HK-2 (cell line): ENCODE results near the gene FREY1.
A peak's percentile ranks its signal among the peaks of the same experiment; 100 is the strongest.

ENCODE experiments used
- DNase-seq: peaks from one replicate; pipeline ENCODE4 v3.0.0-alpha.2; 2018; ENCODE audit not compliant: unreplicated experiment

The FREY1 gene

GRCh38 chr11:45928535-45929215 lies 21.6 kb upstream of the FREY1 start:
- no peak for DNase-seq

GRCh38 chr11:45927684-45928413 lies 20.8 kb upstream of the FREY1 start:
- DNase-seq = no peak

DNA sequence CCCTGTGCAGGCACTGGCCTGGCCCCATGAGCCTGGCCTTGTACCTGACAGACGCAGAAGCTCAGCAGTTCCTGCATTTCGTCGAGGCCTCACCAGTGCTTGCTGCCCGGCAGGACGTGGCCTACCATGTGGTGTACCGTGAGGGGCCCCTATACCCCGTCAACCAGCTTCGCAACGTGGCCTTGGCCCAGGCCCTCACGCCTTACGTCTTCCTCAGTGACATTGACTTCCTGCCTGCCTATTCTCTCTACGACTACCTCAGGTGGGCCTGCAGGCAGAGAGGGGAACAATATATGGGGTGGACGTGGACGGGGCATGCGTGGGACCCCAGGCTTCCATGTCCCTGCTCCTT lies 20.2 kb upstream of the FREY1 start:
- DNase-seq = no peak

GRCh38 chr11:45926536-45927331 lies 19.7 kb upstream of the FREY1 start:
- DNase-seq = no peak

DNA sequence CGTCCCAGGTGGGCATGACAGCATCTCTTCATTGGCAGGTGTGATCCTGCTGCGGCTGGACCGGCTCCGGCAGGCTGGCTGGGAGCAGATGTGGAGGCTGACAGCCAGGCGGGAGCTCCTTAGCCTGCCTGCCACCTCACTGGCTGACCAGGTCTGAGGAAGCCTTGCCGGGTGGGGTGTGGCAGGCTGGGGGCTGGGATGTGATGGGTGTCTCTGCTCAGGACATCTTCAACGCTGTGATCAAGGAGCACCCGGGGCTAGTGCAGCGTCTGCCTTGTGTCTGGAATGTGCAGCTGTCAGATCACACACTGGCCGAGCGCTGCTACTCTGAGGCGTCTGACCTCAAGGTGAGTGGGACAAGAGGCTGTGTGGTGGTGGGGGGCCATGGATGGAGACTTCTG lies 18.9 kb upstream of the FREY1 start:
- DNase-seq = no peak

DNA sequence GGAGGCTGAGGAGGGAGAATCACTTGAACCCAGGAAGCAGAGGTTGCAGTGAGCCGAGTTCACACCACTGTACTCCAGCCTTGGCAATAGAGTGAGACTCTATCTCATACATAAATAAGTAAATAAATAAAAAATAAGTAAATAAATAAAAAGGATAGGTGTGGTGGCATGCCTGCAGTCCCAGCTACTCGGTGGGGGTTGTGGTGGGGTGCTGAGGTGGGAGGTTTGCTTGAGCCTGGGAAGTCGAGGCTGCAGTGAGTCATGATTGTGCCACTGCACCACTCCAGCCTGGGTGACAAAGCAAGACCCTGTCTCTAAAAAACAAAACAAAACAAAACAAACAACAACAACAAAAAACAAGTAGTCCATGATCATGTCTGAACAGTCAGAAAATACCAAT lies 18.5 kb upstream of the FREY1 start:
- DNase-seq = no peak

- no peak for DNase-seq
These were observed 17.9 kb upstream of the FREY1 start for GRCh38 chr11:45924927-45925326.

GRCh38 chr11:45924036-45924915 lies 17.2 kb upstream of the FREY1 start:
- DNase-seq = no peak

DNA sequence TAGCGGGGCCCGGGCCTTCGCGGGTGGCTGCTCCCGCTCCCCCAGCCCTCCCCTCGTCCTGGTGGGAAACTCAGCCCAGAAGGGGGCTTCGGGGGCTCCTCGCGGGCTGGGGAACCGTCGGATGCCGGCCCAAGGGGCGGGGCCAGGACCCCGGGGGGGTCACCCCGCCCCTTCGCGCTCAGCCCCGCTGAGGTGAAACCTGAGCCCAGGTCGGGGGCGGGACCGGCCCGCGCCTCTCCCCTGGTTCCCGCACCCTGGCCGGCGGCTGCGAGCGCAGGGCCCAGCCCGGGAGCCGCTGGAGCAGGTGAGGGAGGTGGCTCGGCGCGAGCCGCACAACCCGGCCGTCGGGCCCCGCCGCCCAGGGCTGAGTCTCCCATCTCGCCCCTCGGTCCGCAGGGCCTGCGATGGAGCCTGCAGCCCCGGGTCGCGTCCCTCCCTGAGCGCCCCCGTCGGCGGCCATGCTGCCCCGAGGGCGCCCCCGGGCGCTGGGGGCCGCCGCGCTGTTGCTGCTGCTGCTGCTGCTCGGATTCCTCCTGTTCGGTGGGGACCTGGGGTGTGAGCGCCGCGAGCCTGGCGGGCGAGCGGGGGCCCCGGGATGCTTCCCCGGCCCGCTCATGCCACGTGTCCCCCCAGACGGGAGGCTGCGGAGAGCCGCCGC lies 15.5 kb upstream of the FREY1 start, which contains the start of gene LARGE2:
Gene LARGE2, plus strand, starts transcription at position 232 of the 658 bp plus-strand sequence. Its CDS starts 227 bp downstream, at position 459.
- no peak for DNase-seq

- DNase-seq = no peak
These were observed 14.7 kb upstream of the FREY1 start for GRCh38 chr11:45921561-45922424.

DNA sequence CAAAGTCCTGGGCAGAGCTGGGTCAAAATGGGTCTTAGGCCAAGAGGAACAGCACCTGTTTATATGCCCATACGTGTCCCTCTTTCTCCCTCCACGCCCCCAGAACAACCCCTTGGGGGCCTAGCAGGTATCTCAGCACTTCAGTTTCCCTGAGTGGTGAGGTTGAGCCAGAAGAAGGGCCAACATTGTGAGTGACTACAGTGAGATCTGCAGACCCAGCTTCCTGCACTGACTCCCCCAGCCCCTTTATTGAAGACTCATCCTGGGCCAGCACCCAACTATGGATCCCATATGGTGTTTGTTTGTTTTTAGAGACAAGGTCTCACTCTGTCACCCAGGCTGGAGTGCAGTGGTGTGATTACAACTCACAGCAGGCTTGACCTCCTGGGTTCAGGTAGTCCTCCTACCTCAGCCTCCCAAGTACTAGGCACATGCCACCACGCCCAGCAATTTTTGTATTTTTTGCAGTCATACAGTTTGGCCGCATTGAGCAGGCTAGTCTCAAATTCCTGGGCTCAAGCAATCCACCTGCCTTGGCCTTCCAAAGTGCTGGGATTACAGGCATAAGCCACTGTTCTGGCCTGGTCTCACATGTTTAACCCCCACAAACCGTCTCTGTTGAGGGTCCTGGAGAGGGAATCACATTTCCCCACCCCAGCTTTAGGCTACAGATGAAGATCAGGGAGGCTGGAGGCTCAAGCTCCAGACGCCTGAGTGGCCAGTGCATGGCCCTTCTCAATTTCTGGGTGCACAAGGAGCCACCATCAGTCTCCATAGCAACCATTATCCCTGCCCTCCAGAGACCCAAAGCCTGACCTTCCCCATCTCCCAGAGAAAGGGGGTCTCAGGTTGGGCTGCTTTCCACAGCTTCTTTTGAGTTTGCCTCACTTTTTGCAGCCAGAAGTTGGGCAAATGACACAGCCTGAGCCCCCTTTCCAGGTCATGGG lies 13.7 kb upstream of the FREY1 start:
- no peak for DNase-seq

- DNase-seq = no peak
These were observed 12.9 kb upstream of the FREY1 start for GRCh38 chr11:45919806-45920530.

GRCh38 chr11:45918962-45919675 lies 12.0 kb upstream of the FREY1 start:
- no peak for DNase-seq

DNA sequence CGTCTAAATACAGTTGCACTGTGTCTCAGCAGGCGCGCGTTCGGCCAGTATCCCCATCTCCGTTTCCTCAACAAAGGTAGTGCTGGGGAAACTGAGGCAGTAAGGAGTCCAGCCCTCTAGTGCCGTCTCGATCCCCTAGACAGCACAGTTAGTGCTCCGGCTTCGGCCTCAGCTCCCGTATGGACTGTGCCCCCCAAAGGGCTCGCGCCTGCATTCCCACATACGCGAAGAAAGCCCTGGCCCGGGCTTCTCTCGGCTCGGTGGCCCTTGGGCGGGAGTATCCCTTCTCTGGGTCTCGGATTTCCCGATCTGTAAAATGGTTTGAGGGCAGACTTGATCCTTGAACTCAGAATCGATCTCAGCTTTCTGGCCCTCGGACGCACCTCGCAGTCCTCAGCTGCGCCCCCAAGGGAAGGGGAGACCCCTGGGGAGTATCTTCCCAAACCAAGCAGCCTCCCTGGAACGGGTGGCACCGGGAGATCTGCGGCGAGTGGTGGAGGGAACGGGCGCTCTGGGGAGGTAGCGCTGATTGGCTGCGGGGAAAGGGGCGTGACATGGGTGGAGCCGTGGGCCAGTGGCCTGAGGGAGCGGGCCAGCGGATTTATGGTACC lies 11.4 kb upstream of the FREY1 start:
- DNase-seq = peak; percentile 71

GRCh38 chr11:45917623-45918330 lies 10.7 kb upstream of the FREY1 start, which contains the start of gene PEX16:
Gene PEX16 (minus strand): TSS chr11:45917877. CDS start chr11:45917811, 66 bp downstream.
- peak; percentile 93 for DNase-seq

- DNase-seq = no peak
These were observed 10.2 kb upstream of the FREY1 start for GRCh38 chr11:45917286-45917622.

GRCh38 chr11:45915446-45915845 lies 8.4 kb upstream of the FREY1 start:
- DNase-seq = no peak
